ENCODE results near the gene PDE4B.

DNA sequence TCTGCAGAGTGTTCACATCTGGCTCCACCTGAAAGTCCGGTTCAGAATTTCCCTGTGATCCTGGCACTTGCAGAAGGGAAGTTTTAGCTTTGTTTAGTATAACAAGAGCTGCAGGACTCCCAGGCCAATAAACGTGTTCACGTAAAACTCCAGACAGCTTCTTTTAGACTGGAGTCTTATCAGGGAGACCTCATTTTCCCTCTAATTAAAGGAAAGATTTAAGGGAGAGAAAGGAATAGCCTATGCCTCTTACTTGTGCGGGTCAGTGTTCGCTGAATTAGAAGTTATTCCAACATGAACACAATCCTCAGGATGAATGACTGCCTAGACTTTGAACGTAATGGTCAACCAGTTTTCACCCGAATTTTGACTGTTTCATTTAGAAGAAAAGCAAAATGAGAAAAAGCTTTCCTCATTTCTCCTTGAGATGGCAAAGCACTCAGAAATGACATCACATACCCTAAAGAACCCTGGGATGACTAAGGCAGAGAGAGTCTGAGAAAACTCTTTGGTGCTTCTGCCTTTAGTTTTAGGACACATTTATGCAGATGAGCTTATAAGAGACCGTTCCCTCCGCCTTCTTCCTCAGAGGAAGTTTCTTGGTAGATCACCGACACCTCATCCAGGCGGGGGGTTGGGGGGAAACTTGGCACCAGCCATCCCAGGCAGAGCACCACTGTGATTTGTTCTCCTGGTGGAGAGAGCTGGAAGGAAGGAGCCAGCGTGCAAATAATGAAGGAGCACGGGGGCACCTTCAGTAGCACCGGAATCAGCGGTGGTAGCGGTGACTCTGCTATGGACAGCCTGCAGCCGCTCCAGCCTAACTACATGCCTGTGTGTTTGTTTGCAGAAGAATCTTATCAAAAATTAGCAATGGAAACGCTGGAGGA, 539.2 kb downstream of the PDE4B start:
- TF ChIP-seq, protein P1, sequence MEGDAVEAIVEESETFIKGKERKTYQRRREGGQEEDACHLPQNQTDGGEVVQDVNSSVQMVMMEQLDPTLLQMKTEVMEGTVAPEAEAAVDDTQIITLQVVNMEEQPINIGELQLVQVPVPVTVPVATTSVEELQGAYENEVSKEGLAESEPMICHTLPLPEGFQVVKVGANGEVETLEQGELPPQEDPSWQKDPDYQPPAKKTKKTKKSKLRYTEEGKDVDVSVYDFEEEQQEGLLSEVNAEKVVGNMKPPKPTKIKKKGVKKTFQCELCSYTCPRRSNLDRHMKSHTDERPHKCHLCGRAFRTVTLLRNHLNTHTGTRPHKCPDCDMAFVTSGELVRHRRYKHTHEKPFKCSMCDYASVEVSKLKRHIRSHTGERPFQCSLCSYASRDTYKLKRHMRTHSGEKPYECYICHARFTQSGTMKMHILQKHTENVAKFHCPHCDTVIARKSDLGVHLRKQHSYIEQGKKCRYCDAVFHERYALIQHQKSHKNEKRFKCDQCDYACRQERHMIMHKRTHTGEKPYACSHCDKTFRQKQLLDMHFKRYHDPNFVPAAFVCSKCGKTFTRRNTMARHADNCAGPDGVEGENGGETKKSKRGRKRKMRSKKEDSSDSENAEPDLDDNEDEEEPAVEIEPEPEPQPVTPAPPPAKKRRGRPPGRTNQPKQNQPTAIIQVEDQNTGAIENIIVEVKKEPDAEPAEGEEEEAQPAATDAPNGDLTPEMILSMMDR (IDR thresholded peaks at IDR 0.05), result peak in 3 of 4 experiments; percentile 25 to 57 (median 29)
- TF ChIP-seq POLR2A (IDR thresholded peaks at IDR 0.05), result peak in 1 of 2 donors; percentile 46
- peak; percentile 60 to 81 (median 76) for TF ChIP-seq POLR2AphosphoS5 (IDR thresholded peaks at IDR 0.05)
- peak; percentile 3 to 80 (median 78) for TF ChIP-seq EP300 (IDR thresholded peaks at IDR 0.05)

All from sigmoid colon (tissue), 4 donors.